Large intestine (tissue), 3 donors: ENCODE results near the gene RCHY1. TPM values are rescaled to one million over a fixed set of nuclear protein-coding genes. Genes with fewer than 3 reads are reported as not detected.
"Not testable (repeated sequence)": the region's sequence is repeated elsewhere in the genome, so short reads cannot be mapped to it uniquely, and the experiment has no call there.

Experiments used
- DNase-seq, 2 donors: peaks; one replicate each; pipeline versions ENCODE4 v3.0.0 to v3.0.0-alpha.2; 2013
- H3K27ac ChIP-seq: one replicate; pipeline ENCODE4 v1.5.1; 2013; ENCODE audit warnings: low read length
- H3K27me3 ChIP-seq: 2 replicates; pipeline ENCODE4 v1.6.1; 2013; ENCODE audit warnings: low read length; ENCODE audit not compliant: control insufficient read depth, insufficient read depth
- H3K36me3 ChIP-seq: 2 replicates; pipeline ENCODE4 v1.6.1; 2013; ENCODE audit warnings: low read length; ENCODE audit not compliant: control insufficient read depth, insufficient read depth
- H3K4me1 ChIP-seq: one replicate; pipeline ENCODE4 v1.6.1; 2013; ENCODE audit warnings: low read length; ENCODE audit not compliant: control insufficient read depth, insufficient read depth
- H3K4me3 ChIP-seq: one replicate; pipeline ENCODE4 v1.5.1; 2013; ENCODE audit warnings: low read length
- H3K9me3 ChIP-seq: one replicate; pipeline ENCODE4 v1.6.1; 2013; ENCODE audit warnings: mild to moderate bottlenecking, low read depth, low read length, moderate library complexity; ENCODE audit not compliant: control insufficient read depth
- WGBS: methylation state at CpG from one replicate; pipeline ENCODE4 v1.1.5; 2013; ENCODE audit warnings: low lambda C conversion rate; ENCODE audit not compliant: insufficient coverage; 5-methylcytosine and 5-hydroxymethylcytosine counted together
- polyA plus RNA-seq: library from polyadenylated mRNA; unstranded; fragments of 120-200 nt; gene quantifications from one replicate; pipeline ENCODE4 v1.2.1, GENCODE V29; 2013

Gene RCHY1
- polyA plus RNA-seq, 1 donor: 35.9 TPM

DNA sequence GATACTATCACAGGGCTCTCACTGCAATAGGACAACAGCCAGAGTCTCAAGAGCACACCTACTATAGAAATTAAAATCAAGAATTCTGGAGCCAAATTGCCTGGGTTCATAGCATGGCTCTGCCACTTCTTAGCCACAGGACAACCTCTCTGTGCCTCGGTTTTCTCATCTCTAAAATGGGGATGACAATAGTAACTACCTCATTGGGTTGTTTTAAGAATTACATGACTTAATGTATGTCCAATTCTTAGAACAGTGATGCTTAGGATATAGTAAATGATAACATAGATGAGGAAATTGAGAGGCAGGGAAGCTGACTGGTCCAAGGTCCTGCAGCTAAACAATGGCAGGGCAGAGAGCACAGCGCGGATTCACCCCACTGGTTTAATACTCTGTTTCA, 30.7 kb upstream of the RCHY1 start:
- Histone ChIP-seq H3K36me3 (peaks cover 7% of the 10 kb centered on the region), H3K27ac (no peak overlapping the region), H3K4me3 (no peak overlapping the region), H3K4me1 (no peaks in the 10 kb centered on the region), H3K9me3 (no peaks in the 10 kb centered on the region), H3K27me3 (no peaks in the 10 kb centered on the region)
- no peak for DNase-seq
- no CpG with 5 or more reads among the region's 3 CpGs for WGBS

DNA sequence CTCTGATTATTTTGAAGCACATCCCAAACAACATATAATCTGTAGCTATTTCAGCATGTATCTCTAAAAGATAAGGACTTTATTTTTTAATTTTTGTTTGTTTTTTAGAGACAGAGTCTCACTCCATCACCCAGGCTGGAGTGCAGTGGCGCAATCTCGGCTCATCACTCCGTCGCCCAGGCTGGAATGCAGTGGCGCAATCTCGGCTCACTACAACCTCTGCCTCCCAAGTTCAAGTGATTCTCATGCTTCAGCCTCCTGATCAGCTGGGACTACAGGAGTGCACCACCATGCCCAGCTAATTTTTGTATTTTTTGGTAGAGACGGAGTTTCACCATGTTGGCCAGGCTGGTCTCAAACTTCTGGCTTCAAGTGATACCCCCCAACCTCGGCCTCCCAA, 30.0 kb upstream of the RCHY1 start:
- not testable (repeated sequence) for H3K36me3 ChIP-seq, H3K4me3 ChIP-seq, H3K9me3 ChIP-seq, H3K27me3 ChIP-seq, H3K4me1 ChIP-seq, DNase-seq, H3K27ac ChIP-seq
- no CpG with 5 or more reads among the region's 8 CpGs for WGBS

DNA sequence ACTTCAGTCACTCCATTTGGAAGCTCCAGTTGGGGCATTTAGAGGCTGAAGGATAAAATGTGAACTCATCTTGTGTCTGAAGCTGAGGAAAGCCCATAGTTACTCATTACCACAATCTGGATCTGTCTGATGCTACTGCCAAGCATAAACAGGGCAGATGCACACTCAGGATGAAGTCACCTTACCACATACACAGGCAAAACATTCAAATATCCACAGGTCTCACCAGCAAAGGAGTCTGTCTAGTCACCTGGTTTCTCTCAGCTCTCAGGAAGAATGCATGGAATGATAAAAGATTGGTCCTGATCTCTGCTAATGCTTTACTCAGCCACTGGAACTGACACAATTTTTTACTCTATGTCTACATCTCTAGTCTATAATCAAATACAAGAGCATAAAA, 28.6 kb upstream of the RCHY1 start:
- DNase-seq: no peak
- Histone ChIP-seq H3K4me3 (no peak overlapping the region), H3K27ac (no peak overlapping the region), H3K4me1 (no peaks in the 10 kb centered on the region), H3K27me3 (no peaks in the 10 kb centered on the region), H3K36me3 (peaks cover 7% of the 10 kb centered on the region), H3K9me3 (no peaks in the 10 kb centered on the region)

DNA sequence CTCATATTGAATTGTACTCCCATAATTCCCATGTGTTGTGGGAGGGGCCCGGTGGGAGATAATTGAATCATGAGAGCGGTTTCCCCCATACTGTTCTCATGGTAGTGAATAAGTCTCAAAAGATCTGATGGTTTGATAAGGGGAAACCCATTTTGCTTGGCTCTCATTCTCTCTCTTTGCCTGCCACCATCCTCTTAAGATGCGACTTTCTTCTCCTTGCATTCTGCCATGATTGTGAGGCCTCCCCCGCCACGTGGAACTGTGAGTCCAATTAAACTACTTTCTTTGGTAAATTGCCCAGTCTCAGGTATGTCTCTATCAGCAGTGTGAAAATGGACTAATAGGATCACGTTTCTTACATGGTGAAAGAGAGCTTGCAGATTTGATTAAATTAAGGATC, 23.1 kb upstream of the RCHY1 start:
- not testable (repeated sequence) for H3K4me1 ChIP-seq, H3K27ac ChIP-seq, DNase-seq, H3K4me3 ChIP-seq, H3K36me3 ChIP-seq, H3K27me3 ChIP-seq
- 100% methylated on average over 2 of the region's 6 CpGs for WGBS
- peaks cover 12% of the 10 kb centered on the region for H3K9me3 ChIP-seq

DNA sequence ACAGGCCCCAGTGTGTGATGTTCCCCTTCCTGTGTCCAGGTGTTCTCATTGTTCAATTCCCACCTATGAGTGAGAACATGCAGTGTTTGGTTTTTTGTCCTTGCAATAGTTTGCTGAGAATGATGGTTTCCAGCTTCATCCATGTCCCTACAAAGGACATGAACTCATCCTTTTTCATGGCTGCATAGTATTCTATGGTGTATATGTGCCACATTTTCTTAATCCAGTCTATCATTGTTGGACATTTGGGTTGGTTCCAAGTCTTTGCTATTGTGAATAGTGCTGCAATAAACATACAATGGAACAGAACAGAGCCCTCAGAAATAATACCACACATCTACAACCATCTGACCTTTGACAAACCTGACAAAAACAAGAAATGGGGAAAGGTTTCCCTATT, 19.7 kb upstream of the RCHY1 start:
- not testable (repeated sequence) for H3K27me3 ChIP-seq

DNA sequence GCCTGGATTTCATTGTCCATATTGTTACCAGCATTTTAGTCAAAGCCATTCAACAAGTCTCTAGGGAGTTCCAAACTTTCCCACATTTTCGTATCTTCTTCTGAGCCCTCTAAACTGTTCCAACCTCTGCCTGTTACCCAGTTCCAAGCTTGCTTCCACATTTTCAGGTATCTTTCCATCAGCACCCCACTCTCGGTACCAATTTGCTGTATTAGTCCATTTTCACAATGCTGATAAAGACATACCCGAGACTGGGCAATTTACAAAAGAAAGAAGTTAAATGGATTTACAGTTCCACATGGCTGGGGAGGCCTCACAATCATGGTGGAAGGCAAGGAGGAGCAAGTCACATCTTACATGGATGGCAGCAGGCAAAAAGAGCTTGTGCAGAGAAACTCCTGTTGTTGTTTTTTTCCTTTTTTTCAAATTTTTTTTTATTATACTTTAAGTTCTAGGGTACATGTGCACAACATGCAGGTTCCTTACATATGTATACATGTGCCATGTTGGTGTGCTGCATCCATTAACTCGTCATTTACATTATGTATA, 19.2 kb upstream of the RCHY1 start:
- H3K9me3 ChIP-seq: peaks cover 12% of the 10 kb centered on the region
- H3K4me3 ChIP-seq, H3K27me3 ChIP-seq, H3K27ac ChIP-seq, H3K4me1 ChIP-seq, DNase-seq: not testable (repeated sequence)
- H3K36me3 ChIP-seq: peaks cover 26% of the 10 kb centered on the region
- WGBS: no CpG with 5 or more reads among the region's 4 CpGs

More for the DNA sequence above, 19.7 kb upstream of the RCHY1 start:
- H3K36me3 ChIP-seq: peaks cover 26% of the 10 kb centered on the region
- not testable (repeated sequence) for H3K4me1 ChIP-seq, H3K27ac ChIP-seq, DNase-seq, H3K4me3 ChIP-seq
- H3K9me3 ChIP-seq: peaks cover 12% of the 10 kb centered on the region

DNA sequence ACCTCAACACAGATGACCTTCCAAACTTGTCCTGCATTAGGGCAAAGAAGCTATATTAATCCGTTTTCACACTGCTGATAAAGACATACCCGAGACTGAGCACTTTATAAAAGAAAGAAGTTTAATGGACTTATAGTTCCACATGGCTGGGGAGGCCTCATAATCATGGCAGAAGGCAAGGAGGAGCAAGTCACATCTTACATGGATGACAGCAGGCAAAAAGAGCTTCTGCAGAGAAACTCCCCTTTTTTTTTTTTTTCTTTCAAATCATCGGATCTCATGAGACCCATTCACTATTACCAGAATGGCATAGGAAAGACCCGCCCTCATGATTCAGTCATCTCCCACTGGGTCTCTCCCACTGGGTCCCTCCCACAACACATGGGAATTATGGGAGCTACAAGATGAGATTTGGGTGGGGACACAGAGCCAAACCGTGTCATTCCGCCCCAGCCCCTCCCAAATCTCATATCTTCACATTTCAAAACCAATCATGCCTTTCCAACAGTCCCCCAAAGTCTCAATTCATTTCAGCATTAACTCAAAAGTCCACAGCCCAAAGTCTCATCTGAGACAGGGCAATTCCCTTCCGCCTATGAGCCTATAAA, 17.4 kb upstream of the RCHY1 start:
- H3K27me3 ChIP-seq, H3K4me1 ChIP-seq, H3K27ac ChIP-seq, H3K9me3 ChIP-seq, H3K4me3 ChIP-seq, DNase-seq: not testable (repeated sequence)
- no CpG with 5 or more reads among the region's 7 CpGs for WGBS
- H3K36me3 ChIP-seq: peaks cover 34% of the 10 kb centered on the region

DNA sequence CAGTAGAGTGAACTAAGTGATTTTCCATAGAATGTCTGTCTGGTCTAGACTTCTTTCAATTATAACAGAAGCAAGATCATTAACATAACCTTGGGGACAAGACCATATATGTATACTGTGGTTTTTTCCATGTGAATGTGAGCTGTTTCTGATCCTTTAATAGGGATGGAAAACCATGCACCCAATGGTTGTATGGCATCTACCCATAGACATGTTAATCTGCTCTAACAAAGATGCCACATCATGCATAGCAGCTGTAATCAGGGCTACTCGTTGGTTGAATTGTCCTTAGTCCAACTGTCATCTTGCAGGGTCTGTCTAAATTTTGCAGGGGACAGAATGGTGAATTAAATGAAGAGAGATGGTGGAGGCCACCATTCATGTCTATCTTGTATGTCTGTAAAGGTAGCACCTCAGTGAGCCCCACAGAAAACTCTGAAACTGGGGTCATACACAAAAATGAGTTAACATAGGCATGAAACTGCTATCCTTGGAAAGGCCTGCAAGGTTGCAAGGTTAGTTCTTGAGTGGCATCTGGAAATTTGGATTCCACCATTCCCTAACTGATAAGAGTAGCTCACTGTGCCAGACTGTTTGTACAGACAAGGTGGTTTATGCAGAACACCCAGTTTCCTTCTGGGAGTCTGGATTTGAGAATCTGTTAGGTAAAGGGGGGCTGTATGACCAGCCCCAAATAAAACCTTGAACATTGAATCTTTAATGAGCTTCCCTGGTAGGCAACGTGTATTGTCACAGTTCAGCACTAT, 16.5 kb upstream of the RCHY1 start:
- no peak for DNase-seq
- H3K9me3 ChIP-seq: peaks cover 7% of the 10 kb centered on the region
- H3K27me3 ChIP-seq: no peaks in the 10 kb centered on the region
- no peak overlapping the region for H3K27ac ChIP-seq
- no peak overlapping the region for H3K4me3 ChIP-seq
- WGBS: no CpG with 5 or more reads among the region's 2 CpGs
- peaks cover 41% of the 10 kb centered on the region for H3K36me3 ChIP-seq
- no peaks in the 10 kb centered on the region for H3K4me1 ChIP-seq

DNA sequence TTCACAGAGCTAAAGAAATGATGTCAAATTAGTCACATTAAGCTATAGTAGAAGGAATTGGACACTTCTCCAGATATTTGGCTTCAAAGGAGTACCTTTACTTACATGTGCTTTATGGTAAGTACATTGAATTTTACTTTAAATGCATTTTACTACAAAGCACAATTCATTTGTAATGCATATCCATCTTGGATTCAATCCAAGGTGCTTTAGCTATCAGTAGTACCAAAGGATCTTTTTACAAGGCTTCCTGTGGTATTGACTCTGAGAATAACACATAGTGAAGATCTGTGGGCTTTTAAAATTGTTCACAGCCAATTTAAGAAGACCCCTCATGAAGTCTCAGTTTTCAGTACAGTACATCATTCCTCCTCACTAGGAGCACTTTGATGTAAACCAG, 13.3 kb upstream of the RCHY1 start:
- Histone ChIP-seq H3K9me3 (no peaks in the 10 kb centered on the region), H3K27me3 (no peaks in the 10 kb centered on the region), H3K4me3 (no peak overlapping the region), H3K27ac (no peak overlapping the region), H3K4me1 (no peaks in the 10 kb centered on the region), H3K36me3 (peaks cover 54% of the 10 kb centered on the region)
- DNase-seq: no peak

DNA sequence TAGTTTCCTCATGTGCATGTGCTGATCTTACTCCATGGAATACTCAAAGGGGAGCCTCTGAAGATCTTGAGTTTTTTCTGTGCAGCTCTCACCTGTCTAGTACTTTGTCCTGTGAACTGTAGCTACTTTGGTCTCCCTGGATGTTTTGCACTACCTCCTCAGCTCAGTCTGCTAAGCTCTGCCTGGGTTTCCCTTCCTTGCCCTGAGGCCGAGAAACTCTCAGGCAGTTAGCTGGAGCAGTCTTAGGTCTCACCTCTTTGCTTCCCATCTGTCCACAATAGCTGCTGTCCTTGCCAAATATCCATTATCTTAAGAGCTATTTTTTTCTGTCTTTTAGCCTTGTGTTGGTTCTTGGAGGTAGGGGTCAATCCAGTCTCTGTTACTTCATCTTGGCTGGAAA, 11.7 kb upstream of the RCHY1 start:
- WGBS: no CpG with 5 or more reads among the region's 1 CpG
- no peaks in the 10 kb centered on the region for H3K27me3 ChIP-seq
- H3K9me3 ChIP-seq: no peaks in the 10 kb centered on the region
- no peak for DNase-seq
- peaks cover 40% of the 10 kb centered on the region for H3K36me3 ChIP-seq
- H3K4me1 ChIP-seq: no peaks in the 10 kb centered on the region
- no peak overlapping the region for H3K27ac ChIP-seq
- H3K4me3 ChIP-seq: no peak overlapping the region

DNA sequence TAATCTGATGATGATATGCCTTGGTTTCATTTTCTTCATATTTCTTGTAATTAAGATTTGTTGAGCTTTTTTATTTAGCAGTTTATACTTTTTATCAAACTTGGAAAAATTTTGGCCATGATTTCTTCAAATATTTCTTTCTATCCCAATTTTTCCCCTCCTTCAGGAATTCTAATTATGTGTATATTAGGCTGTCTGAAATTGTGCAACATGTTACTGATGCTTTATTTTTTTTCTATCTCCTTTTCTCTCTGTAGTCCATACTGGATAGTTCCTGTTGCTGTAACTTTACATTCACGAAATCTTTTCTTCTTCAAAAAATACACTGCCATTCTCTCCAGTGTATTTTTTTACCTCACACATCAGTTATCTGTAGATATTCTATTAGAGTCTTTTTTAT, 10.9 kb upstream of the RCHY1 start:
- no peaks in the 10 kb centered on the region for H3K27me3 ChIP-seq
- no peaks in the 10 kb centered on the region for H3K9me3 ChIP-seq
- DNase-seq: no peak
- peaks cover 36% of the 10 kb centered on the region for H3K36me3 ChIP-seq
- H3K4me1 ChIP-seq: no peaks in the 10 kb centered on the region
- no peak overlapping the region for H3K4me3 ChIP-seq
- H3K27ac ChIP-seq: no peak overlapping the region
- WGBS: 100% methylated on average over 1 of the region's 1 CpG
